Loucy (cell line): Measurements from ENCODE around the gene IGSF23.

ENCODE experiments used
- EZH2phosphoT487 ChIP-seq: fragments of 200-600 bp; IDR thresholded peaks from 2 replicates; pipeline ENCODE4 v1.6.1; 2018; ENCODE audit warnings: antibody characterized with exemption, mild to moderate bottlenecking, moderate library complexity, borderline replicate concordance
- TF ChIP-seq, protein P1 (sequence below): fragments of 200-600 bp; sonication (generic); conservative IDR thresholded peaks from 2 replicates; pipeline ENCODE4 v1.5.1; 2014; ENCODE audit warnings: mild to moderate bottlenecking, antibody characterized with exemption, low read length

DNA sequence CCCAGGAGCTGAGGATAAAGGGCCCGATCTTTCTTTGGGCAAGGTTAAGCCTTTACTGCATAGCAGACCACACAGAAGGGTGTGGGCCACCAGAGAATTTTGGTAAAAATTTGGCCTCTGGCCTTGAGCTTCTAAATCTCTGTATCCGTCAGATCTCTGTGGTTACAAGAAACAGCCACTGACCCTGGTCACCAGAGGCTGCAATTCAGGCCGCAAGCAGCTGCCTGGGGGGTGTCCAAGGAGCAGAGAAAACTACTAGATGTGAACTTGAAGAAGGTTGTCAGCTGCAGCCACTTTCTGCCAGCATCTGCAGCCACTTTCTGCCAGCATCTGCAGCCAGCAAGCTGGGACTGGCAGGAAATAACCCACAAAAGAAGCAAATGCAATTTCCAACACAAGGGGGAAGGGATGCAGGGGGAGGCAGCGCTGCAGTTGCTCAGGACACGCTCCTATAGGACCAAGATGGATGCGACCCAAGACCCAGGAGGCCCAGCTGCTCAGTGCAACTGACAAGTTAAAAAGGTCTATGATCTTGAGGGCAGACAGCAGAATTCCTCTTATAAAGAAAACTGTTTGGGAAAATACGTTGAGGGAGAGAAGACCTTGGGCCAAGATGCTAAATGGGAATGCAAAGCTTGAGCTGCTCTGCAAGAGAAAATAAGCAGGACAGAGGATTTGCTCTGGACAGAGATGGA is 49.5 kb downstream of the IGSF23 start:
- TF ChIP-seq, protein P1, sequence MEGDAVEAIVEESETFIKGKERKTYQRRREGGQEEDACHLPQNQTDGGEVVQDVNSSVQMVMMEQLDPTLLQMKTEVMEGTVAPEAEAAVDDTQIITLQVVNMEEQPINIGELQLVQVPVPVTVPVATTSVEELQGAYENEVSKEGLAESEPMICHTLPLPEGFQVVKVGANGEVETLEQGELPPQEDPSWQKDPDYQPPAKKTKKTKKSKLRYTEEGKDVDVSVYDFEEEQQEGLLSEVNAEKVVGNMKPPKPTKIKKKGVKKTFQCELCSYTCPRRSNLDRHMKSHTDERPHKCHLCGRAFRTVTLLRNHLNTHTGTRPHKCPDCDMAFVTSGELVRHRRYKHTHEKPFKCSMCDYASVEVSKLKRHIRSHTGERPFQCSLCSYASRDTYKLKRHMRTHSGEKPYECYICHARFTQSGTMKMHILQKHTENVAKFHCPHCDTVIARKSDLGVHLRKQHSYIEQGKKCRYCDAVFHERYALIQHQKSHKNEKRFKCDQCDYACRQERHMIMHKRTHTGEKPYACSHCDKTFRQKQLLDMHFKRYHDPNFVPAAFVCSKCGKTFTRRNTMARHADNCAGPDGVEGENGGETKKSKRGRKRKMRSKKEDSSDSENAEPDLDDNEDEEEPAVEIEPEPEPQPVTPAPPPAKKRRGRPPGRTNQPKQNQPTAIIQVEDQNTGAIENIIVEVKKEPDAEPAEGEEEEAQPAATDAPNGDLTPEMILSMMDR: no peak
- no peak for TF ChIP-seq EZH2phosphoT487
